ENCODE measurements around the gene CDKN1B.

CDKN1B gene

DNA sequence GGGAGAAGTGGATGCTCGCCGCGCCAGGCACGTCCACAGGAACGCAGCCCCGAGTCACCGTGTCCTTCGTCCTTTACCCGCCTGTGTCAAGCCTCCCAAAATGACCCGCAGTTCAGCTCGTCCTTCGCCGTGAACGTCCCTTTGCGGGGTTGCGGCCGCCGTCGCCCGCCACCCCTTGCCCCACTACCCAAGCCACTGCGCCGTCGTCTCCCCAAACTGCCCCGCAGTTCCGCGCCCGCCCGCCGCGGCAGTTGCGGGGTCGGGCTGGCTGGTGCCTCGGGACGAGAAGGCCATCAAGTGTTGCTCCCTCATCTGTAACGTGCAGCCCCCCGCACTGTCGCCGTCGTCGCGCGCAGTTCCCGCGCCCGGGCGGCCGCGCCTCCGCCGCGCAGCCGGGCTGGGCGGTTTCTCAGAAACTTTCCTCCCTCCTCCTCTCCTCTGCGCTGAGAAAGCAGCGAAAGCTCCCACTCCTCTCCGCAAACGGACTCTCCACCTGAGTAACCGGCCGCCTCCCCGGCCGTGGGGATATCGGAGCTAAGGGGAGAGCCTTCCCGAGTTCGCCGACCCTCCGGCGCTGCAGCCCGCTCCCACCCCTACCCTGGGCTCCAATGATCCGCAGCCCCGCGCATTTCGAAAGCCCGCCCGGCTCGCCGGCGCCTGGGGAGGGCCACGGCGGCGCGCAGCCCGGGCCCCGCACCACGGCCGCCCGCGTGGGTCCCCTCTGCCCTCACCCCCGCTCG, 6.7 kb downstream of the CDKN1B start:
- ChIA-PET CTCF (interaction anchor here (0.6 to 2.9 kb wide), 2 partner anchors 13 kb away, joined by 3 to 26 read pairs; no protein-coding TSS in a partner anchor), POLR2A (interaction anchor here (1.6 kb wide), 1 partner anchor 13 kb away, joined by 6 read pairs; no protein-coding TSS in a partner anchor)
- H3K4me3 ChIP-seq (ENCODE audit: low read depth, low read length): peak overlapping the region; percentile 80
- no peak for DNase-seq (ENCODE audit: low read depth, low spot score)
- TF ChIP-seq, protein P1, sequence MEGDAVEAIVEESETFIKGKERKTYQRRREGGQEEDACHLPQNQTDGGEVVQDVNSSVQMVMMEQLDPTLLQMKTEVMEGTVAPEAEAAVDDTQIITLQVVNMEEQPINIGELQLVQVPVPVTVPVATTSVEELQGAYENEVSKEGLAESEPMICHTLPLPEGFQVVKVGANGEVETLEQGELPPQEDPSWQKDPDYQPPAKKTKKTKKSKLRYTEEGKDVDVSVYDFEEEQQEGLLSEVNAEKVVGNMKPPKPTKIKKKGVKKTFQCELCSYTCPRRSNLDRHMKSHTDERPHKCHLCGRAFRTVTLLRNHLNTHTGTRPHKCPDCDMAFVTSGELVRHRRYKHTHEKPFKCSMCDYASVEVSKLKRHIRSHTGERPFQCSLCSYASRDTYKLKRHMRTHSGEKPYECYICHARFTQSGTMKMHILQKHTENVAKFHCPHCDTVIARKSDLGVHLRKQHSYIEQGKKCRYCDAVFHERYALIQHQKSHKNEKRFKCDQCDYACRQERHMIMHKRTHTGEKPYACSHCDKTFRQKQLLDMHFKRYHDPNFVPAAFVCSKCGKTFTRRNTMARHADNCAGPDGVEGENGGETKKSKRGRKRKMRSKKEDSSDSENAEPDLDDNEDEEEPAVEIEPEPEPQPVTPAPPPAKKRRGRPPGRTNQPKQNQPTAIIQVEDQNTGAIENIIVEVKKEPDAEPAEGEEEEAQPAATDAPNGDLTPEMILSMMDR (IDR thresholded peaks at IDR 0.05; ENCODE audit: insufficient read depth, low read length, missing control alignments): no peak

DNA sequence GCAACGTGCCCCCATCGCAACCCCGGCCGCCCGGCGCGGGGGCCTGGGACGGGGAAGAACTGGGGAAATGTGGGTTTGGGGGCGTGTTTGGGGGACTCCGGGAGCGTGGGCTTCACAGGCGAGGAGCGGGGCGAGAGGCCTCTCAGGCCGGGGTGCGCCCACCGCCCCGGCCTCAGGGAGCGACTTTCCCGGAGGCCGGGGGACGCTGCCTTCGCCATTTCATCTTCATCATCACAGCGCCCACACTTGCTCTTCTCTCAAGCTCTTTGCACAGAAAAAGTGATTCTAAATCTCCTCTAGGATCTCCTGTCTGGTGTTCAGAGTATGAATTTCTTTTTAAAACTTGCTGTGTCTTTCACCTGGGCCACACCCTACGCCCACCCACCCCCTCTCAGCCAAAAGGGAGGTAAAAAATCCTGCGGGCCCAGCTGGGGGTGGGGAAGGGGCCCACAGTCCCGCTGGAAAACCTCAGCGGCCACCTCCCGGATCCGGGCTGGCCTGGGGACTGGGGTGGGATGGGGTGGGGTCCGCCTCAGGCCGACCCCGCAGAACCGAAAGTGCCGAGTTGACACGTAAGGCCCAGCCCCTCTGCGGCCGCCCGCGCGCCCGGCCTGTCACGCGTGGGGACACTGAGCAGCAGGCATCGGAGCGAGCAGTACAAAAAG, 7.4 kb downstream of the CDKN1B start:
- TF ChIP-seq, protein P1 (IDR thresholded peaks at IDR 0.05; ENCODE audit: insufficient read depth, low read length, missing control alignments): no peak
- CTCF ChIA-PET: interaction anchor here (0.6 to 3.8 kb wide), 2 partner anchors 12 kb away, joined by 3 to 39 read pairs; no protein-coding TSS in a partner anchor
- POLR2A ChIA-PET: interaction anchor here (1.0 to 1.6 kb wide), 4 partner anchors 10 to 19 kb away, joined by 3 to 6 read pairs (median 4); no protein-coding TSS in a partner anchor
- H3K4me3 ChIP-seq (ENCODE audit: low read depth, low read length): peak overlapping the region; percentile 80
- no peak for DNase-seq (ENCODE audit: low read depth, low spot score)

DNA sequence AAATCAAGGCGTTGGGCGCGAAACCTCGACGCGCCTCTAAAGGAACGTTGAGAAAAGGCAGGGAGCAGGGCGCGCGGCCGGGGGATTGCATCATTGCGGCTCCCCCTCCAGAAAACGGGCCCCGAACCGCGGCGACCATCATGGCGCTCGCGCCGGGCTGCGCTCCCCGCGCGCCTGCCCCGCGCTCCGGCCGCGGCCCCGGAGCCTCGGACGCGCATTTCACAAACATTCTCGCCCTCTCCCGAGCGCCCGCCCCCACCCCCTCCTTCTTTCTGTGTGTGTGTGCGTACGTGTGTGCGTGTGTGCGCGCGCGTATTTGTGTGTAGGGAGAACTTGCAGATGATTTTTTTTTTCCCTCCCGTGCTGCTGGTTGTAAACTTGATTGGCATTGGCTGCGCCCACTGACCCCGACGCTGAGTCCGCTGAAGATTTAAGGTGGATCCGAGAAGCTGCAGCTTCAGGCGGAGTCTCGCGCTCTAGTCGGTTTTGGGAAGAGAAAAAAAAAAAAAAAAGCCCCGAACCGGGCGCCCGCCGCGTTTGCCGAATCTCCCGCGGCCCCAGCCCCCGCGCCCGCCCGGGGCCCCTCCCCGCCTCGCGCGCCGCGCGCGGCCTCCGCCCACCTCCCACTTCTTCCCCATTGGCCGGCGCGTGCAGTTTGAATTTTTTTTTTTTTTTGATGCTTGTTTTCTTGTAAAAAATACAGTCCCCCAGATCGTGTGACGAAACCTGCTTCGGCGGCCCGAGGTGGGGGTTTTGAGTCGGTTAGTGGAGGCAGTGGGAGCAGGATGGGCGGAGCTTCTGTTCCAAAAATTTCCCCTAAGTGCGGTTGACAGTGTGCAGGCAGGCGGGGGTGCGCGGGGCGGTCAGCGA, 8.2 kb downstream of the CDKN1B start:
- TF ChIP-seq, protein P1 (IDR thresholded peaks at IDR 0.05; ENCODE audit: insufficient read depth, low read length, missing control alignments): no peak
- ChIA-PET POLR2A (interaction anchor here (1.0 to 1.3 kb wide), 6 partner anchors 9 to 20 kb away, joined by 3 to 5 read pairs (median 4); partner anchors contain the start of gene CDKN1B), CTCF (interaction anchor here (3.8 kb wide), 1 partner anchor 11 kb away, joined by 39 read pairs; no protein-coding TSS in a partner anchor)
- DNase-seq (ENCODE audit: low read depth, low spot score): peak; percentile 95
- H3K4me3 ChIP-seq (ENCODE audit: low read depth, low read length): peak overlapping the region; percentile 80

DNA sequence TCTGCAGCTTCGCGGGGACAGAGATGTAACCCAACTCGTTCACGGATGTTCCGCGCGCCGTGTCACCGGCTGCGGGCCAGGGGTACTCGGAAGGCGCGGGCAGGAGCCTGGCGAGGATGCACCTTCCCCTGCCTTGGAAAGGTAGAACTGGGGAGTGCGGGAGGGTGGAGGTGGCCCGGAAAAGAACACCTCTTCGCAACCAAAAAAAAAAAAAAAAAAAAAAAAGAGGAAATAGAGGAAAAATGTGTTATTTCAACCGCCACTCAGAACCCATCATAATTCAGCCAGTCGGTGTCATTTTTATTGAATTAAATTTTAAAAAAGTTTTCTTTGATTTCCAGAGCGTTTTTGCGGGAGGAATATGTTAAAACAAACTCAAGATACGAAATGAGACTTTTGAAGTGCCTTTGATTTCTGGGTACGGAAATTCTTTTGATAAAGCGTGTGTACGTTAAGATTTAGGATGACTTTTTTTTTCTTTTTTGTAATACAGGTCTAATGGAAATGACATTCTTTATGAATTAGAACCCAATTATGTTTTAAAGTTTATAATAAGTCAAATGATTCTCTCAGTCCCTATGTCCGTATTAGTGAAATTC, 8.9 kb downstream of the CDKN1B start:
- H3K4me3 ChIP-seq (ENCODE audit: low read depth, low read length): peak overlapping the region; percentile 80
- TF ChIP-seq, protein P1 (IDR thresholded peaks at IDR 0.05; ENCODE audit: insufficient read depth, low read length, missing control alignments): no peak
- DNase-seq (ENCODE audit: low read depth, low spot score): no peak
- ChIA-PET POLR2A (interaction anchor here (1.0 to 1.3 kb wide), 7 partner anchors 9 to 21 kb away, joined by 3 to 5 read pairs (median 3); partner anchors contain the start of gene CDKN1B), CTCF (interaction anchor here (3.8 kb wide), 1 partner anchor 10 kb away, joined by 39 read pairs; no protein-coding TSS in a partner anchor)

DNA sequence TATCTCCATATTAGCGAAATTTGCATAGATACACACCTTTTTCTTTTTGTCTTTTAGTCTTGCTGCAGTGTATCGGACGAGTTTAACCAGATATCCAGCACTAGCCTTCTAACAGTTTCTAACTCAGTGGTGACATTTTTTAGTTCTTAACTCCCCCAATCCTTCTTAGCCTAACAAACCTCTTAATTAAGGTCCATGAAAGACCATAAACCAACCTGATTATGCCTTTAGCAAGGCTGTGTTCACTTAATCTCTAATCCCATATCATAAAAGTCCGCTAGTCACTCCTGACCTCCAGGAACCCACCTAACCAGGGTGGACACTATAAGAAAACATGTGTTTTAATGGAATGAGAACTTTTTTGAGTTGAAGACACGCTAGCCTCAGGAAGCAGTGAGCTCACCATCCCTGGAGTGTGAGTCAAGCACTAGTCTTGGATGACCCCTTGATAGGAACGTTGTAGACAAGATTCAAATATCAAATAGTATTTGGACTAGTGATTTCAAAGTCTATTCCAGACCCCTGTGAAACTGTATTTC, 9.5 kb downstream of the CDKN1B start:
- ChIA-PET POLR2A (interaction anchor here (1.0 kb wide), 1 partner anchor 10 kb away, joined by 3 read pairs; no protein-coding TSS in a partner anchor), CTCF (interaction anchor here (1.0 to 3.8 kb wide), 2 partner anchors 10 to 86 kb away, joined by 3 to 39 read pairs; no protein-coding TSS in a partner anchor)
- TF ChIP-seq, protein P1 (IDR thresholded peaks at IDR 0.05; ENCODE audit: insufficient read depth, low read length, missing control alignments): no peak
- DNase-seq (ENCODE audit: low read depth, low spot score): no peak
- peak overlapping the region; percentile 80 for H3K4me3 ChIP-seq (ENCODE audit: low read depth, low read length)
